ENCODE measurements around the gene CPLX4. TPM values are rescaled to one million over a fixed set of nuclear protein-coding genes. Genes with fewer than 3 reads are reported as not detected.
"Not testable (repeated sequence)": the region's sequence is repeated elsewhere in the genome, so short reads cannot be mapped to it uniquely, and the experiment has no call there.

The CPLX4 gene
- polyA plus RNA-seq, 1 donor from 2014 or later = not detected

- peak overlapping the region in 3 of 4 donors; percentile 4 to 69 (median 52) for H3K4me3 Mint-ChIP-seq
- H3K27me3 Mint-ChIP-seq = peaks cover 77% of the 10 kb centered on the region
- peak overlapping the region in 1 of 3 donors; percentile 65 for H3K27ac Mint-ChIP-seq
- no peaks in the 10 kb centered on the region for H3K36me3 Mint-ChIP-seq
- H3K9me3 Mint-ChIP-seq = peaks cover 0 to 16% (median 4%) of the 10 kb centered on the region in 3 donors
- peaks cover 10 to 21% (median 11%) of the 10 kb centered on the region in 3 donors for H3K4me1 Mint-ChIP-seq
These were observed 47.7 kb downstream of the CPLX4 start for GRCh38 chr18:59270689-59271257.

DNA sequence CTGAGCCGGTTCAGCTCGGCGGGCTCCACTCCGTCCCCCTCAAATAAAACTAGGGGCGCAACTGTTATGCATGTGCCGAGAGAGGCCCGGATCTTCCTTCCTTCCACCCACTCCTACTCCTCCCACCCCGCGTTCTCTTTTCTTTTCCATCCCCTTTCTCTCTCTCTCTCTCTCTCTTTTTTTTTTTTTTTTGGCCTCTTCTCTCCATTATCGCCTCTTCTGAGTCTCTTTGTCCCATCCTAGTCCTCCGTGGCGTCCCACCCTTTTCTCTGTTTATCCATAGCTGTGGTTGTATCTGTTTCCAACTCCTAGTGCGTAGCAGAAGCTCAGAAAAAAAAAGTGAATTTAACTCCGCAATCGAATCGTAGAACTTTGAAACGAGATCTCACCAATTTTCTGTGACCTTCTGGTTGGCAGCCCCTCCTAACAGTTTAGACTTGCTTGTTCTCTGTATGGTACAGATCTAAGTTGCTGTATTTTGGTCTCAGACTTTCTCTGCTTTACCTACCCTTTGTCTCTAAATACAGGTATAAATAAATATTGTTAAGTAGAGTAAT is 48.8 kb downstream of the CPLX4 start:
- Mint-ChIP-seq H3K4me1 (peaks cover 10 to 21% (median 11%) of the 10 kb centered on the region in 3 donors), H3K27me3 (peaks cover 75% of the 10 kb centered on the region), H3K27ac (peak overlapping the region in 2 of 3 donors; percentile 39 to 69), H3K4me3 (peak overlapping the region in 3 of 4 donors; percentile 22 to 86 (median 76)), H3K36me3 (no peaks in the 10 kb centered on the region), H3K9me3 (peaks cover 0 to 16% (median 4%) of the 10 kb centered on the region in 3 donors)

- peak overlapping the region in 2 of 3 donors; percentile 63 to 82 for H3K27ac Mint-ChIP-seq
- H3K4me3 Mint-ChIP-seq = peak overlapping the region in 3 of 4 donors; percentile 9 to 76 (median 22)
- H3K27me3 Mint-ChIP-seq = peaks cover 70% of the 10 kb centered on the region
- no peaks in the 10 kb centered on the region for H3K36me3 Mint-ChIP-seq
- peaks cover 0 to 16% (median 4%) of the 10 kb centered on the region in 3 donors for H3K9me3 Mint-ChIP-seq
- H3K4me1 Mint-ChIP-seq = peaks cover 10 to 21% (median 10%) of the 10 kb centered on the region in 3 donors
These were observed 49.5 kb downstream of the CPLX4 start for GRCh38 chr18:59268721-59269562.

- Mint-ChIP-seq H3K4me1 (peaks cover 7 to 21% (median 10%) of the 10 kb centered on the region in 3 donors), H3K27me3 (peaks cover 71% of the 10 kb centered on the region), H3K4me3 (peak overlapping the region in 2 of 4 donors; percentile 9 to 17), H3K27ac (peak overlapping the region; percentile 63 to 82 (median 64)), H3K36me3 (no peaks in the 10 kb centered on the region), H3K9me3 (peaks cover 0 to 12% (median 4%) of the 10 kb centered on the region in 3 donors)
These were observed 50.2 kb downstream of the CPLX4 start for GRCh38 chr18:59268127-59268720.

DNA sequence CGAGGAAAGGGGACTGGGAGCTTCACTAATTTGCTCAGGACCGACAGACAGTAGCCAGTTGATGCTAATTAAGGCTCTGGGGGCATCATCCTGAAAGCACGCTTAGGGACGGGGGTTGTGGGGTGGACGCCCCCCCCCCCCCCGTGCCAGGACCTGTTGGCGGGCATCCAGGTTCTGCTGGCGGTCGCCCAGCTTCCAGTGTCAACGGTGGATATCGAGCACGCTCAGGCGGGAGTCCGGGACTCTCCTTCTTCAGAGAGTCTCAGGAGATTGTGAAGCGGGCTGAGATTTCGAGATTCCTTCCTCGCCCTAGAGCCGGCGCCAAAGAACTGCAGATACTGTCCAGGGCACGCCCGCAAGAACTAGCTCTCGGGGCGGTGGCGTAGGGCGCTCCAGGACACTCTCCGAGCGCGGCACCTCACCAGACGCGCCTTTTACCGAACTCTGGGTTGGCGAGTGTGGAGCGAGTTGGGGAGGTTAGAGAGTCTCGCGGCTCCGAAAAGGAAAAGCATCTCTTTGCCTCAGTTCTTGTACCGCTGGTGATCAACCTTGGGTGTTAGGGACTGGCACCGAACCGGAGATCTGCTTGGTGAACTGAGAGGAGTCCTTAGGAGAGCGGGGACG is 50.8 kb downstream of the CPLX4 start:
- Mint-ChIP-seq H3K4me3 (peak overlapping the region in 1 of 4 donors; percentile 28), H3K9me3 (peaks cover 0 to 12% (median 4%) of the 10 kb centered on the region in 3 donors), H3K27ac (peak overlapping the region in 2 of 3 donors; percentile 63 to 64), H3K4me1 (peaks cover 7 to 21% (median 10%) of the 10 kb centered on the region in 3 donors), H3K27me3 (peaks cover 76% of the 10 kb centered on the region), H3K36me3 (no peaks in the 10 kb centered on the region)

DNA sequence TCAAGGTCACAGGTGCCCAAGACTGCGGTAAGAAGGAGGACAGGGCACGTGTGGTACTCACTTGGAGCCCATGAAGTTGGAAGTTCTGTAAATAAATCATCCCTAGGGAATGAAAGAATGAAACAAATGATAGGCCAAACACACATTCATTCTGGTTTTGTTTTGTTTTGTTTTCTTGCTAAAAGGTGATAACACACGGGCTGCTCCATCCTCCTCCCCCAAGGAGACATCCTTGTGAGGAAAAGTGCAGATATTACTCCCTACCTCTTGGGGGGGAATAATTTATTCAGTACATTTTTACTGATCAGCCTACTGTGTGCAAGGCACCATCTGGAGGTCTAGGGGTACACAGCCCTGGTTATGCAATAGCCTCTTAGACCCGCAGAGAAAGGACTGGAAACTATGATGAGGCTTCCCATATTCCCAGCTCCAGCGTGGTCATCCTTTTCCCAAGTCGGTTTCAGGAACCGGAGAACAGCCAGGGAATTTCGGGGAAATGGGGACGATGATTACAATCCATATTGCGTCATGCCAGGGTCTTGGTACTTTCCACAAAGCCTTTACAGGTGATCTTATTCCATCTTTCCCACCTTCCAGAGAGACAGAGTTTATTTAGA is 51.5 kb downstream of the CPLX4 start:
- H3K4me1 Mint-ChIP-seq = peaks cover 7 to 21% (median 10%) of the 10 kb centered on the region in 3 donors
- H3K36me3 Mint-ChIP-seq = no peaks in the 10 kb centered on the region
- H3K27ac Mint-ChIP-seq = no peak overlapping the region
- peaks cover 73% of the 10 kb centered on the region for H3K27me3 Mint-ChIP-seq
- H3K4me3 Mint-ChIP-seq = no peak overlapping the region
- H3K9me3 Mint-ChIP-seq = peaks cover 0 to 14% (median 4%) of the 10 kb centered on the region in 3 donors

GRCh38 chr18:59266459-59266858 is 52.0 kb downstream of the CPLX4 start:
- H3K9me3 Mint-ChIP-seq = peaks cover 2 to 16% (median 4%) of the 10 kb centered on the region in 3 donors
- H3K4me3 Mint-ChIP-seq = peak overlapping the region in 2 of 4 donors; percentile 13 to 56
- H3K4me1 Mint-ChIP-seq = peaks cover 7 to 21% (median 10%) of the 10 kb centered on the region in 3 donors
- H3K27ac Mint-ChIP-seq = no peak overlapping the region
- no peaks in the 10 kb centered on the region for H3K36me3 Mint-ChIP-seq
- H3K27me3 Mint-ChIP-seq = peaks cover 70% of the 10 kb centered on the region

- Mint-ChIP-seq H3K4me1 (peaks cover 7 to 17% (median 10%) of the 10 kb centered on the region in 3 donors), H3K9me3 (peaks cover 2 to 16% (median 4%) of the 10 kb centered on the region in 3 donors), H3K36me3 (no peaks in the 10 kb centered on the region), H3K27me3 (peaks cover 65% of the 10 kb centered on the region), H3K4me3 (peak overlapping the region; percentile 13 to 90 (median 62)), H3K27ac (no peak overlapping the region)
These were observed 52.5 kb downstream of the CPLX4 start for GRCh38 chr18:59265974-59266369.

- Mint-ChIP-seq H3K4me1 (peaks cover 7 to 17% (median 10%) of the 10 kb centered on the region in 3 donors), H3K4me3 (peak overlapping the region; percentile 13 to 90 (median 62)), H3K9me3 (peaks cover 2 to 21% (median 4%) of the 10 kb centered on the region in 3 donors), H3K36me3 (no peaks in the 10 kb centered on the region), H3K27ac (peak overlapping the region in 1 of 3 donors; percentile 21), H3K27me3 (peaks cover 60% of the 10 kb centered on the region)
These were observed 53.0 kb downstream of the CPLX4 start for GRCh38 chr18:59265246-59265973.

- Mint-ChIP-seq H3K27ac (no peak overlapping the region), H3K27me3 (peaks cover 55% of the 10 kb centered on the region), H3K9me3 (peaks cover 2 to 20% (median 4%) of the 10 kb centered on the region in 3 donors), H3K36me3 (no peaks in the 10 kb centered on the region), H3K4me1 (peaks cover 6 to 17% (median 9%) of the 10 kb centered on the region in 3 donors), H3K4me3 (peak overlapping the region; percentile 13 to 90 (median 62))
These were observed 53.7 kb downstream of the CPLX4 start for GRCh38 chr18:59264651-59265245.

- H3K27me3 Mint-ChIP-seq = peaks cover 53% of the 10 kb centered on the region
- no peaks in the 10 kb centered on the region for H3K36me3 Mint-ChIP-seq
- no peak overlapping the region for H3K27ac Mint-ChIP-seq
- peak overlapping the region in 1 of 4 donors; percentile 48 for H3K4me3 Mint-ChIP-seq
- peaks cover 3 to 17% (median 7%) of the 10 kb centered on the region in 3 donors for H3K4me1 Mint-ChIP-seq
- H3K9me3 Mint-ChIP-seq = peaks cover 2 to 17% (median 4%) of the 10 kb centered on the region in 3 donors
These were observed 54.3 kb downstream of the CPLX4 start for GRCh38 chr18:59264121-59264571.

DNA sequence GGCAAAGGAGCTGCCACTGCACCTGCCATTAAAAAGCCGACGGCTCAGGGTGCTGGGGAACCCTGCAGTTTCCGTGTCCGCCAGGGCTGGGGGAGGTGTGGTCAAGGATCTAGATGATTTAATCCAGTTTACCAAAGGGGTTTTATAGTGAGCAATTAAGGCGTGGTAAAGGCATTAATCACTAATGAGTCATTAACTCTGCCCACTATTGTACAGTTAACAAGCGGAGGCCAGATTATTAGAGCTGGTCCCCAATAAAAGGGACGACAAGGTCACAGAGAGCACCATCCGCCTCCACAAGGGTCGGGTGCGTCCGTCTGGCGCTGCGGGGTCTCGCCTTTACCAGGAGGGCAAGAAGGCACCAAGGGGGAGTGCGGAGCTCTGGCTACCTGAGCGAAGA is 54.8 kb downstream of the CPLX4 start:
- Mint-ChIP-seq H3K4me1 (peaks cover 3 to 17% (median 7%) of the 10 kb centered on the region in 3 donors), H3K27ac (no peak overlapping the region), H3K4me3 (peak overlapping the region in 2 of 4 donors; percentile 39 to 48), H3K27me3 (peaks cover 53% of the 10 kb centered on the region), H3K9me3 (peaks cover 2 to 17% (median 4%) of the 10 kb centered on the region in 3 donors), H3K36me3 (no peaks in the 10 kb centered on the region)

DNA sequence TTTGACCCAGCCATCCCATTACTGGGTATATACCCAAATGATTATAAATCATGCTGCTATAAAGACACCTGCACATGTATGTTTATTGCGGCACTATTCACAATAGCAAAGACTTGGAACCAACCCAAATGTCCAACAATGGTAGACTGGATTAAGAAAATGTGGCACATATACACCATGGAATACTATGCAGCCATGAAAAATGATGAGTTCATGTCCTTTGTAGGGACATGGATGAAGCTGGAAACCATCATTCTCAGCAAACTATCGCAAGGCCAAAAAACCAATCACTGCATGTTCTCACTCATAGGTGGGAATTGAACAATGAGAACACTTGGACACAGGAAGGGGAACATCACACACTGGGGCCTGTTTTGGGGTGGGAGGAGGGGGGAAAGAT is 56.2 kb downstream of the CPLX4 start:
- not testable (repeated sequence) for H3K4me3 Mint-ChIP-seq, H3K27ac Mint-ChIP-seq, H3K4me1 Mint-ChIP-seq, H3K36me3 Mint-ChIP-seq
- Mint-ChIP-seq H3K9me3 (peaks cover 2 to 15% (median 4%) of the 10 kb centered on the region in 3 donors), H3K27me3 (peaks cover 44% of the 10 kb centered on the region)

All from IgD-negative memory B cell (primary cell).